ENCODE data around the gene SRGAP1.

GRCh38 chr12:64123448-64123847, 278.9 kb downstream of the SRGAP1 start:
- TF ChIP-seq, protein P1, sequence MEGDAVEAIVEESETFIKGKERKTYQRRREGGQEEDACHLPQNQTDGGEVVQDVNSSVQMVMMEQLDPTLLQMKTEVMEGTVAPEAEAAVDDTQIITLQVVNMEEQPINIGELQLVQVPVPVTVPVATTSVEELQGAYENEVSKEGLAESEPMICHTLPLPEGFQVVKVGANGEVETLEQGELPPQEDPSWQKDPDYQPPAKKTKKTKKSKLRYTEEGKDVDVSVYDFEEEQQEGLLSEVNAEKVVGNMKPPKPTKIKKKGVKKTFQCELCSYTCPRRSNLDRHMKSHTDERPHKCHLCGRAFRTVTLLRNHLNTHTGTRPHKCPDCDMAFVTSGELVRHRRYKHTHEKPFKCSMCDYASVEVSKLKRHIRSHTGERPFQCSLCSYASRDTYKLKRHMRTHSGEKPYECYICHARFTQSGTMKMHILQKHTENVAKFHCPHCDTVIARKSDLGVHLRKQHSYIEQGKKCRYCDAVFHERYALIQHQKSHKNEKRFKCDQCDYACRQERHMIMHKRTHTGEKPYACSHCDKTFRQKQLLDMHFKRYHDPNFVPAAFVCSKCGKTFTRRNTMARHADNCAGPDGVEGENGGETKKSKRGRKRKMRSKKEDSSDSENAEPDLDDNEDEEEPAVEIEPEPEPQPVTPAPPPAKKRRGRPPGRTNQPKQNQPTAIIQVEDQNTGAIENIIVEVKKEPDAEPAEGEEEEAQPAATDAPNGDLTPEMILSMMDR (IDR thresholded peaks at IDR 0.05) = no peak
- TF ChIP-seq EP300 (IDR thresholded peaks at IDR 0.05) = no peak
